Epithelial cell of proximal tubule (primary cell): ENCODE results near the gene MRPL22. TPM values are rescaled to one million over a fixed set of nuclear protein-coding genes. Genes with fewer than 3 reads are reported as not detected.
"Not testable (repeated sequence)": the region's sequence is repeated elsewhere in the genome, so short reads cannot be mapped to it uniquely, and the experiment has no call there.

Experiments used
- DNase-seq: peaks from one replicate; pipeline ENCODE4 v3.0.0-alpha.2; 2011; ENCODE audit warnings: low read depth
- H3K4me3 ChIP-seq: 2 replicates; pipeline ENCODE4 v1.5.1; 2011; ENCODE audit warnings: low read depth, mild to moderate bottlenecking, low read length
- CTCF ChIP-seq: conservative IDR thresholded peaks from 2 replicates; pipeline ENCODE4 v1.5.1; 2012; ENCODE audit warnings: low read depth, mild to moderate bottlenecking, low read length
- total RNA-seq: library from RNA; depleted of rRNA; stranded (reverse); fragments of >200 nt; gene quantifications from 2 replicates; pipeline ENCODE4 v1.2.3, GENCODE V29; 2015

Gene MRPL22
- total RNA-seq, 1 donor from 2014 or later: 20.3 TPM

DNA sequence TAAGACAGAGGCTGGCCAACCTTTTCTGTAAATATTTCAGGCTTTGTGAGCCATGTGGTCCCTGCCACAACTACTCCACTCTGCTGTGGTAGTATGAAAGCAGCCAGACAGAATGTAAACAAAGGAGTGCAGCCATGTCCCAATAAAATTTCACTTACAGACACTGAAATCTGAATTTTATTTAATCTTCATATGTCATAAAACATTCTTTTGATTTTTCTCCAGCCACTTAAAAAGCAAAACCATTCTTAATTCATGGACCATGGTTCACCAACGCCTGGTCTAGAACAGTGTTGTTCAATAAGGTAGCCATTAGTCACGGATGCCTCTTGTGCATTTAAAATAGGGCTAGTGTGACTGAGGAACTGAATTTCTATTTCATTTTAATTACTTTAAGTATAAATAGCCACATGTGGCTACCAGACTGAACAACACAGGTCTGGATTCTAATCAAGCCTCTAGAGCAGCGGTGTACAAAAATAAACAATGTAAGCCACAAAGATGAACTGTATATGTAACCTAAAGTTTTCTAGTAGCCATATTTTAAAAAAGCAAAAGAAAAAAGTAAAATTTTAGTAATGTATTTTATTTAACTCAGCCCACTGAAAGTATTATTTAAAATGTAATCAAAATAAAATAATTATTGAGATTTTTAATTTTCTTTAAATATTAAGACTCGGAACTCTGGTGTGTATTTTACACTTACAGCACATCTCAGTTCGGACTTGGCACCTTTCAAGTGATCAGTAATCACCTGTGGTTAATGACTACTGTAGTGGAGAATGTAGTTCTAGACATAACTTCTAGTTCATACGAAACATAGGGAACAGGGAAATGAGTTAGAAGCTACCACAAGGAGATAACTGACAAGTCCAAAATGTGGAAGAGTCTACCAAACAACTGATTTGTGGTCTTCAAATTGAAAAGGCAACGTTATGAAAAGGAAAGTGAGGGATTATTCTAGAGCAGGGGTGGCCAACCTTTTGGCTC lies 17.1 kb upstream of the MRPL22 start:
- H3K4me3 ChIP-seq: no peak overlapping the region
- no peak for DNase-seq
- no peak for TF ChIP-seq CTCF

DNA sequence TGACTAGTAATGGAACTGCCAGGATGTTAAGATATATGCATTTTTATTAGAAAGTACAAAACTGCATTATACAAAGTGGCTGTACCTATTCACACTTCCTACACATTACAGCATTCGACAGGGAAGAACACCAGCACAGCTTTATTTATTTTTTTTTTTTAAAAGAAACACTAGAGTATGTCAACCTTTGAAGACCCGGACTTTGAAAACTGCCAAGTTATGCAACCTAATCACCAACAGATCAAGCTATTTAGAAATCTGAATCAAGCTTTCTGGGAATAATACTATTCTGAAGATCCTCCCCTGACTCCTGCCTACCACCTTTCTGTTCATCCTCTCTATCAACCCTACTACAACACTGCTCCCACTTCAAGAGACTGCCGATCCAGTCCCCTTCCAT lies 7.3 kb upstream of the MRPL22 start:
- no peak overlapping the region for H3K4me3 ChIP-seq
- no peak for DNase-seq
- no peak for TF ChIP-seq CTCF

DNA sequence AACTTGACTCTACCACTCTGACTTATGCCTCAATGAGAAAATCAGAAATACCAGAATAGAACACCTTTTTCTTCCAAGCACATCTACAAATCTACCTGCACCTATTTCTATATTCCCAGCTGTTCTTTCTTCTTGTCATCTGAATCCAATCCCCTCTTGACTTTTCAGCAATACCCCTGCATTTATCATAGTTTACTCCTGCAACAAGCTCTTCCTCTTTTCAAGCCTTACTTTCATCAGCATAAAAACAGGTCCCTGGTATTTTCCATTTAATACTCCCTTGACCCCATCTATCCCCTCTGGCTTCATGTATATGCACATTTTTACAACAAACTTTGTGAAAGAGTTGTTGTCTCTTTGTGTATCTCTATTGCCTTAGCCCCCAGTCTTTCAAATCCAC lies 6.0 kb upstream of the MRPL22 start:
- no peak for DNase-seq
- no peak overlapping the region for H3K4me3 ChIP-seq

GRCh38 chr5:154937186-154937717 lies 3.6 kb upstream of the MRPL22 start:
- no peak for DNase-seq
- H3K4me3 ChIP-seq: peak overlapping the region; percentile 75
- TF ChIP-seq CTCF: no peak

More for the DNA sequence above, 6.0 kb upstream of the MRPL22 start:
- TF ChIP-seq CTCF: no peak

DNA sequence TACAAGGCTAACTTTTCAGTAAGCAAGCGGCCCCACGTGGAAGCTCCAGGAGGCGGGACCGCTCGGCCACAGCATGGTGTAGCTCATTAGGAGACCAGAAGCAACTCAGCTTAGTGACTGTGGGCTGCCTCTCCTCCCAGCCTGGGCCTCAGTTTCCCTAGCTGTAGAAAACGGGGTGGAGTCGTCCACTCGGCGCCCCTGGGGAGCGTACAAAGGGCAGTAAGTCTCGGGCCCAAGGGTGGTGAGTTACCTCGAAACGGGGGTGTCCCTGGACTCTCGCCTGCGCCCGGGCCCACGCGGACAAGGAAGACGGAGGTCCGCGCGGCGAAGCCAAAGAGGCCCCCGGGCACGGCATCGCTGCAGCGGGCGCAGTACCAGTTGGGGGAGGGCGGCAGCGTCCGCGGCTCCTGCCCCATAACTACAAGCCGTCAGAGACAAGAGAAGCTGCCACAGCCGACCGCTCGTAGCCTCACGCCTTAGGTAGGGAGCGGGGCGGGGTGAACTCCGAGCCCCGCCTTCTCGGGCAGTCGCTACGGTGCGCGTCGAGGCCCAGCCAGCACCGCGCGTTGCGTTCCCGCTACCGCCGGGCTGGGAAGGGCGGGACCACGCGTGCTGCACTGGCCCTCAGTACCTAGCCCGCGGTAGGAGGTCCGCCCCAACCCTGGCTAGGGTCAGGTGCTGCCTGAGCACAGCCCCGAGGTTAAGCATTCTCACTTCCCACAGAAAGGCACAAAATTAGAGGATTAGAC lies 3.0 kb upstream of the MRPL22 start, which contains the start of gene GEMIN5:
Gene GEMIN5, minus strand, starts transcription at position 494 of the 749 bp plus-strand sequence. Its CDS starts 78 bp downstream, at position 416.
- no peak for TF ChIP-seq CTCF
- DNase-seq: no peak
- H3K4me3 ChIP-seq: peak within 1 kb of the TSS; percentile 75

DNA sequence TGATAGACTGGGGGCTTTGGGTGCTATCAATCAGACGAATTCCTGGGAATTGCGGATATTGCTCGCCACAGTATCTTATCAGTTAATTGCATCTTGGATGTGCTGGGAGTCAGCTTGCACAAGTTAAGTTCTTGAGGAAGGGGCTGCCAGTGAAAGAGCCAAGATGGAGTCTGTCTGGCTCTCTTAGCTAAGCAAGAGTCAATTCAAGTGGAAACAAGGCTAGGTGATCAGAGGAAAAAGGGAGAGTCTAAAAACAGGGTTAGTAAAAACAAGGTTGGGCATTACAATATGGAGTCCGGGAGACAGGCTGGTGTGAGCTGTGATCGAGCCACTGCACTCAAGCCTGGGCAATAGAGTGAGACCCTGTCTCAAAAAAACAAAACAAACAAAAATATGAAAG lies 1.5 kb upstream of the MRPL22 start:
- not testable (repeated sequence) for H3K4me3 ChIP-seq, DNase-seq

DNA sequence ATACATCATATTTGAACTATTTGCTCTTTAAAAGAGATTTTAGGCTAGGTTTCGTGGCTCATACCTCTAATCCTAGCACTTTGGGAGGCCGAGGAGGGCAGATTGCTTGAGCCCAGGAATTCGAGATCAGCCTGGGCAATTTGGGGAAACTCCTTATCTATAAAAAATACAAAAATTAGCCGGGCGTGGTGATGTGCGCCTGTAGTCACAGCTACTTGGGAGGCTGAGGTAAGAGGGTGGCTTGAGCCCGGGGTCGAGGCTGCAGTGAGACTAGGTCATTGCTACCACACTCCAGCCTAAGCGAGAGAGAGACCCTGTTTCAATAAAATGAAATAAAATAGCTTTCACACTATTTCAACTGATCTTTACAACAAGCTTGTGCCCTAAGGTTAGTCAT lies 500 bp upstream of the MRPL22 start:
- TF ChIP-seq CTCF: no peak
- DNase-seq: no peak
- H3K4me3 ChIP-seq: peak overlapping the region; percentile 64
